ENCODE measurements around the gene SIPA1L3. TPM values are rescaled to one million over a fixed set of nuclear protein-coding genes. Genes with fewer than 3 reads are reported as not detected.
"Not testable (repeated sequence)": the region's sequence is repeated elsewhere in the genome, so short reads cannot be mapped to it uniquely, and the experiment has no call there.

SIPA1L3 gene, protein sequence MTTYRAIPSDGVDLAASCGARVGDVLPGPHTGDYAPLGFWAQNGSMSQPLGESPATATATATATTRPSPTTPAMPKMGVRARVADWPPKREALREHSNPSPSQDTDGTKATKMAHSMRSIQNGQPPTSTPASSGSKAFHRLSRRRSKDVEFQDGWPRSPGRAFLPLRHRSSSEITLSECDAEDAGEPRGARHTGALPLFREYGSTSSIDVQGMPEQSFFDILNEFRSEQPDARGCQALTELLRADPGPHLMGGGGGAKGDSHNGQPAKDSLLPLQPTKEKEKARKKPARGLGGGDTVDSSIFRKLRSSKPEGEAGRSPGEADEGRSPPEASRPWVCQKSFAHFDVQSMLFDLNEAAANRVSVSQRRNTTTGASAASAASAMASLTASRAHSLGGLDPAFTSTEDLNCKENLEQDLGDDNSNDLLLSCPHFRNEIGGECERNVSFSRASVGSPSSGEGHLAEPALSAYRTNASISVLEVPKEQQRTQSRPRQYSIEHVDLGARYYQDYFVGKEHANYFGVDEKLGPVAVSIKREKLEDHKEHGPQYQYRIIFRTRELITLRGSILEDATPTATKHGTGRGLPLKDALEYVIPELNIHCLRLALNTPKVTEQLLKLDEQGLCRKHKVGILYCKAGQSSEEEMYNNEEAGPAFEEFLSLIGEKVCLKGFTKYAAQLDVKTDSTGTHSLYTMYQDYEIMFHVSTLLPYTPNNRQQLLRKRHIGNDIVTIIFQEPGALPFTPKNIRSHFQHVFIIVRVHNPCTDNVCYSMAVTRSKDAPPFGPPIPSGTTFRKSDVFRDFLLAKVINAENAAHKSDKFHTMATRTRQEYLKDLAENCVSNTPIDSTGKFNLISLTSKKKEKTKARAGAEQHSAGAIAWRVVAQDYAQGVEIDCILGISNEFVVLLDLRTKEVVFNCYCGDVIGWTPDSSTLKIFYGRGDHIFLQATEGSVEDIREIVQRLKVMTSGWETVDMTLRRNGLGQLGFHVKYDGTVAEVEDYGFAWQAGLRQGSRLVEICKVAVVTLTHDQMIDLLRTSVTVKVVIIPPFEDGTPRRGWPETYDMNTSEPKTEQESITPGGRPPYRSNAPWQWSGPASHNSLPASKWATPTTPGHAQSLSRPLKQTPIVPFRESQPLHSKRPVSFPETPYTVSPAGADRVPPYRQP (N-terminal part only)
- 6.0 and 13.4 TPM in 2 replicates for total RNA-seq (2014; rRNA removed; shearing (Covaris generic))

DNA sequence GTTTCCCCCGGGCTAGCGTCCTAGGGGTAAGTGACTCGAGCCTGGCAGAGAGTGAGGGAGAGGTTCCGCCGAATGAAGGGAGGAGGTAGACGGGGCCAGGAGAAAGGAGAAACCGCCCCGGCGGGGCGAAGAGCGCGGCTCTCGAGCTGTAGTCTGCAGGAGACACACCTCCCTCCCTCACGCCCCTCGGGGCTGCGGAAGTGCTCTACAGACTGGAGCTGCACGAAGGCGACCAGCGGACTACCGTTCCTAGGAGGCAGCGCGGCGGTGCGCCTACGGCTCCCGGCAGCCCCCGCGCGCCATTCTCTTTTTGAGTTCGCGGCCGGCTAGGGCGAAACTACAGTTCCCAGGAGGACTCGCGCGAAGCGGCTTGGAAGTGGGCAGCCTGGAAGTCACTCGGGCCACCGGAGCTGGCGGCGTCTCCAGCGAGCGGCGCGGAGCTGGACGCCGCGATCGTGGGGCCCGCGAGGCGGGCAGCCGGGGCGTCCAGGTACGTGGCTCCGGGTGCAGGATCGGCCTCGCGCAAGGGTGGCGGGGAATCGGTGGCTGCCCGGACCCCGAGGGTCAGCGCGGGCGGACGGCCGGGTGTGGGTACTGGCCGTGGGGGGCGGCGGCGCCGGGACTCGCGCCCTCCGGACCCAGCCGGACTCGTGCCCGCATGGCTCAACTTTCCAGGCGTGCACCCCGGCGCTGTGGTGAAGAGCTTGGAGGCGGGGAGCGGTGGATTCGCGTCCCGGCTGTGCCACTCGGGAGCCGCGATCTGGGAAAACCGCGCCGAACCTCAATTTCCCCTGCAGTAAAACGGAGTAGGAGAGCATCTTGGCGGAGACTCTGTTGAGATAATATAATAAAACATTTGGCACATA is at the start of gene SIPA1L3:
SIPA1L3 (plus strand) TSS at position 340 of the 866 bp plus-strand sequence. CDS start 174,358 bp downstream, outside the sequence.
- DNase-seq (ENCODE audit: low read depth) = peak; percentile 98

DNA sequence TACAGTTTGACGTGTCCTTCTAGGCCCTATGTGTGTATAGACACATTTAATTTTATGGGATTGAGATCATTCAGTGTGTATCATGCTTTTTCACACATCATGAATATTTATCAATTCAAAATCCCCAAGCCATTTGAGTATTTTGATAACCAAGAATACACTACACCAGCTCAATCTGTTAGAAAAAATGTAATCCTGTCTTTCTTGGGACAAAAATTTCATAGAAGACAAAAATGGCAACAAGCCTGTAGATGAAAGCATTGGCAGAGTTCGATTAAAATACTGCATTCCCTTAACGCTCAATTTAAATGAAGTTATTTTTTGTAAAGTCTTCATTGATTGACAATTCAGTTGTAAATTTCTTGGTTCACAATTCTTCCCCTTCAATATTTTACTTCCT is 42.5 kb upstream of the SIPA1L3 start:
- DNase-seq (ENCODE audit: low read depth) = no peak

DNA sequence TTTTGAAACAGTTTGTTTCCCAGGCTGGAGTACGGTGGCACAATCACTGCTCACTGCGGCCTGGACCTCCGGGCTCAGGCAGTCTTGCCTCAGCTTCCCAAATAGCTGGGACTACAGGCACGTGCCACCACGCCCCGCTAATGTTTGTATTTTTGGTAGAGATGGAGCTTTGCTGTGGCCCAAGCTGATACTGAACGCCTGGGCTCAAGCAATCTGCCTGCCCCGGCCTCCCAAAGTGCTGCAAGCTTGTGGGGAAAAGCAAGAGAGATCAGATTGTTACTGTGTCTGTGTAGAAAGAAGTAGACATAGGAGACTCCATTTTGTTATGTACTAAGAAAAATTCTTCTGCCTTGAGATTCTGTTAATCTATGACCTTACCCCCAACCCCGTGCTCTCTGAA is 41.1 kb upstream of the SIPA1L3 start:
- not testable (repeated sequence) for DNase-seq (ENCODE audit: low read depth)

DNA sequence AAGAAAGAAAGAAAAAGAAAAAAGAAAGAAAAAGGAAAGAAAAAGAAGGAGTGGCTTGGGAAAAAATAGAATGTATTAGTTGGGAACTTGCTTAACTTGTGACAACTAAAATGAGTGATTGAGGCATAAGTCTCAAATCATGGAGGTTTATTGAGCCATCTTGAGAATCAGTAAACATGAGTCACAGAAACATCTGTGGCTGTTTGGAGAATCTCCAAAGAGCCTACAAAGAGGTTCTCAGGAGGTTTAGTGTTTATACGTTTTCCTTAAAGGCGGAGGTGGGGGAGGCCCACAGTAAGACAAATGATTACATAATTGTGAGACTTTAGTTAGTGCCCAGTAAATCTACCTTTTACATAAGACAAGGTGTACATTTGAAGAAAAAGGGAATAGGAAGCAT is 39.2 kb upstream of the SIPA1L3 start:
- DNase-seq (ENCODE audit: low read depth) = no peak

DNA sequence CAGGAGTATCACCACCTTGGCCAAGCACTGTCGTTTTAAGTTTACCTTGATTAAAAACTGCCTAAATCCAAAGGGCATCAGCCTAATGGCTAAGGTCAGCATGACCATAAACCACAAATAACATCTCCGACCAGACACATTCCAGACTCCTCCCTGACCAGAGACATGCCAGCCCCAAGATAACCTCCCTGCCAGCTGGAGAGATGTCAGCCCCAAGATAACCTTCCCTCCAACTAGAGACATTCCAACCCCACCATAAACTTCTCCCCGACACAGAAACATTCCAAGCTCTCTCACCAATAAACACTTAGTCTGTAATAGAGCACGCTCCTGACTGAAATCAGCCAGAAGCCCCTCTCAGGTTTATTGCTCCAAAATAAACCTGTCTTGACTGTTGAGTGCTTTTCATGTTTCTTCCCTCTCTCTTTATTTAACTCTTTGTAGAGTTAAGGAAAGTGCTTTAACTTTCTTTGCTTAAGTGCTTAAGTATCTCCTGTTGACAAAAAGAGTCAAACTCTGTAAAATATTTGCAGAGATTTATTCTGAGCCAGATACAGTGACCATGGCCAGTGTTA is 37.2 kb upstream of the SIPA1L3 start:
- DNase-seq (ENCODE audit: low read depth) = no peak

DNA sequence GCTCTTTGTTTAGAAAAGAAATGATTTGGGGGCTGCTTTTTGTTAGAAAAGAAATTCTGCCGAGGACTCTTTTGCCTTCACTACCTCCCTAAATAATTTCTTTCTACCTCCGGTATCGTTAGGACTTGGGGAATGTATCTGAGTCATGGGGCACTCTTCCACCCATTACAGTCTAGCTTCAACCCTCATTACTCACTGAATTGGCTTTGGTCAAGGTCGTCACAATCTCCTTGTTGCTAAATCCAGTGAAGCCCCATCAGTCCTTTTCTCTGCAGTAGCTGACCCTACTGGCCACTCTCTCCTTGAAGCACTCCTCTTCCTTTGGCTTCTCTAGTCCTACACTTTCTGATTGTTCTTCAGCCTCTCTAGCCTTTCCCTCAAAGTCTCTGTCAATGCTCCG is 34.6 kb upstream of the SIPA1L3 start:
- DNase-seq (ENCODE audit: low read depth) = no peak

DNA sequence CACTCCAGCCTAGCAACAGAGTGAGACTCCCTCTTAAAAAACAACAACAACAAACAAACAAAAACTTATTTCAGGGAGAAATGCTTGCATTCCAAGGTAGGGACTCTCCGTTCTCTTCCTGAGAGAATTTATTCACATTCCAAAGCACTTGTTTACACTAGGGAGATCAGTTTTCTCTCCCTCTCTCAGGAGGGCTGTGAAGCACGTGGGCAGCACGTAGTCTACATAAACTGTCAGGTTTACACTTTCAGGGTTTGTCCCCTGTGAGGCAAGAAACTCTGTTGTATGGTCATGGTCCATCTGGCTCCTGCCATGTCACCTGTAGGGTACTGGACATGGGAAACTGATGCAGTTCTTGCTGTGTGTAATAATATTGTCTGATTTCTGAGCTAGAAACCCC is 32.2 kb upstream of the SIPA1L3 start:
- DNase-seq (ENCODE audit: low read depth) = no peak

DNA sequence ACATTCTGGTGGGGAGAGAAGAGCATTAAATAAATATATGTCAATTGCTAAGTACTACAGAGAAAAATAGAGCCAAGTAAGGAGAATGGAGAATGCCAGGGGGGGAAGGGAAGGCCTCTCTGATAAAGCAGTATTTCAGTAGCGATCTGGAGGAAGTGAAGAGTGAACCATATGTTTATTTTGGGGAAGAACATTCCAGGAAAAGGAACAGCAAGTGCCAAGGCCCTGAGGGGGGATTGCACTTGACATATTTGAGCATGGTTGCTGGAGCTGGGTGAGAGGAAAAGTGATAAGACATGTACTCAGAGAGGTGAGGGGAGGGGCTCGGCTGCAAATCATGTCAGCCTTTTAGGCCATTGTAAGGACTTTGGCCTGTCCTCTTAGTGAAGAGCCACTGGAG is 31.0 kb upstream of the SIPA1L3 start:
- no peak for DNase-seq (ENCODE audit: low read depth)

DNA sequence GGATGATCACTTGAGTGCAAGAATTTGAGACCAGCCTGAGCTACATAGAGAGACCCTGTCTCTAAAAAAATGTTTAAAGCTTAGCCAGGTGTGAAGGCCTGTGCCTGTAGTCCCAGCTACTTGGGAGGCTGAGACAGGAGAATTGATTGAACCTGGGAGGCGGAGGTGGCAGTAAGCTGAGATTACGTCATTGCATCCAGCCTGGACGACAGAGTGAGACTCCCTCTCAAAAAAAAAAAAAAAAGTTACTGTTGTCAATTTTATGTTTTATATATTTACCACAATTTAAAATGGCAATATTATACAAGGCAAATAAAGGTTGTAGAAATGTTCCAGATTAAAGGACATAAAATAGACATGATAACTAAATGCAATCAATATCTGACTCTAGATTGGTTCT is 29.9 kb upstream of the SIPA1L3 start:
- DNase-seq (ENCODE audit: low read depth) = no peak

DNA sequence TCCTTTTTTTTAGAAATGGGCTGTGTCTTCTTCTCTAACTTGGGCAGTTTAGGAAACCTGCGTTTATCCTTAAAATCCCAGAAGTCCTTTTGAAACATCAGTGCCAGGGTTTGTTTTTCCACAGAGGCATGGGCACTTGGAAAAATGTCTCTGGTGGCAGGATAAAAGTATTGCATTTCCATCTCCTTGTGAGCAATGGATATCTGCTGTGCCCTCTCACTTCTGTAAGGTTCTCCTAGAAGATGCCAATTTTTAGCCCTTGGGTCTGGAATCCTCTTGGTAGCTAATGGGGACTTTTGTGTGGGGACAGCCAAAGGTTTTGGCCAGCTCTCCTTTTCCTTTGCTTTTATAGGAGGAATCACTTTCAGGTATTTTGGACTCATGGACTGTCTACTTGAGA is 21.6 kb upstream of the SIPA1L3 start:
- DNase-seq (ENCODE audit: low read depth) = no peak

DNA sequence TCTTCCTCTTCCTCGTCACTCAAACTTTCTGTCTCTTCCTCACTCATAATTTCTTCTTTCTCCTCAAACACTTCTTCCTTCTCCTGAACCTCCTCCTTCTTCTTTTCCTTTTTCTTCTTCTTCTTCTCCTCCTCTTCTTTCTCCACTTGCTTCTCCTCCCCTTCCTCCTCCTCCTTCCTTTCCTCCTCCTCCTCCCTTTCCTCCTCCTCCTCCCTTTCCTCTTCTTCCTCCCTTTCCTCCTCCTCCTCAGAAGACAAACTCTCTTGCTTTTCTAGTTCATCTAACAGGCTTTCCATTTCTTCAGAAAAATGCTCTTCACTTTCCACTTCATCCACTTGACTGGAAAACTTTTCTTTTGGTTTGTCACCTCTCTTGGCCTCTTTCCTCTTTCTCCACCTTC is 20.4 kb upstream of the SIPA1L3 start:
- DNase-seq (ENCODE audit: low read depth) = no peak

DNA sequence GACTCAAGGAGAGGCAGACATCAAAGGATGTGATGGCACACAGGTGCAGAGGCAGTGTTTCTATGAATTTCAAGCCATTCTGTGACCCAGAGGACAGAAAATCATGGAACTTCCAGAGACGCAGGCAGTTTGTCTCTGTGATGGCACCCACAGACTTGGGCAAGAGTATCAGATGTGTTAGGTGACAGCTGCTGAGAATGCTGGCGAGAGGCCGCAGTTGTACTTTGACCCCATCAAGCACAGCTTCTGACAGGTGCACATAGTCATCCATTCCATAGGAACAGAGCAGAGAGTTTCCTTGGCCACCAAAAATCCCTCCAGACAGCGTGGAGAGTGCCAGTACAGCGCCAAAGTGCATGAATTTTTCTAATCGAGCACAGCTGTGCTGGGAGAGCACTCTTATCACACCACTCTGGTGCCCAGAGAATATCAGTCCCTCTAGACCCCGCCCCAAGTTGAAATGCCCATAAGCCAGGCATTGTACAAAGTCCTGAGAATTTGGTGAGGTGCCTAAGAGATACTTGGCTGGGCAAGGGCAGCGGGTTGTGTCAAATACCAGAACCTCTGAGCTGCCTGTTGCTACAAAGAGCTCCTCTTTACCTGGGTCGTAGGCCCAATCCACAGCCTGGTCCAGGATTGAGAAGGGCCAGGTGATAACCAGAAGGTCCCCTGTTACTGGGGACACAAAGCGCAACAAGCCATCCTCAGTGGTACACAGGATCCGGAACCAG is 13.0 kb upstream of the SIPA1L3 start:
- no peak for DNase-seq (ENCODE audit: low read depth)

DNA sequence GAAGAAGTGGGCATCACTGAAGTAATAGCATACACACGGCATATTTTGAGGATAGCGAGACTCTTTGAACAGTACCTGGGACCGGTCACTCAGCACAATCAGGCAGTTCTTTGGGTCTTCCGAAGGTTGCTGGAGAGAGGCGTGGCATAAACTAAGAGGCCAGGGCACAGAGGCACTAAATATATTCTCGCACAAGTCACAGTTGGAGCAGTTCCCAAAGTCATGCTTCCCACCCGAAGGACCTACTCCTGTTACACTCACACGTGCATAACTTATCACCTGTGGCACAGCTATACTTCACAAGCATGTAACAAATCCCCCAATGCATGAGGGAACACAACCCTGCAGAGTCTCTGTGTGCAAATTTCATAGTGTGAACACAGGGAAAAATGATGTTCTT is 10.8 kb upstream of the SIPA1L3 start:
- no peak for DNase-seq (ENCODE audit: low read depth)

DNA sequence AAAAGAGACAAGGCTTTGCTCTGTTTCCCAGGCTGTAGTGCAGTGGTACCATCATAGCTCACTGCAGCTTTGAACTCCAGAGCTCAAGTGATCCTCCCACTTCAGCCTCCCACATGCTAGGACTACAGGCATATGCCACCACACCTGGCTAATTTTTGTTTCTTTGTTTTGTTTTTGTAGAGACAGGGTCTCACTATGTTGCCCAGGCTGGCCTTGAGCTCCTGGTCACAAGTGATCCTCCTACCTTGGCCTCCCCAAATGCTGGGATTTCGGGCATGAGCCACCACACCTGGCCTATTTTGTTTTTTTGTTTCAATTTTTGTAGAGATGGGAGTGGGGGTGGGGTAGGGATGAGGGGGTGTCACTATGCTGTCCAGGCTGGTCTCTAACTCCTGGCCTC is 7.6 kb upstream of the SIPA1L3 start:
- no peak for DNase-seq (ENCODE audit: low read depth)

DNA sequence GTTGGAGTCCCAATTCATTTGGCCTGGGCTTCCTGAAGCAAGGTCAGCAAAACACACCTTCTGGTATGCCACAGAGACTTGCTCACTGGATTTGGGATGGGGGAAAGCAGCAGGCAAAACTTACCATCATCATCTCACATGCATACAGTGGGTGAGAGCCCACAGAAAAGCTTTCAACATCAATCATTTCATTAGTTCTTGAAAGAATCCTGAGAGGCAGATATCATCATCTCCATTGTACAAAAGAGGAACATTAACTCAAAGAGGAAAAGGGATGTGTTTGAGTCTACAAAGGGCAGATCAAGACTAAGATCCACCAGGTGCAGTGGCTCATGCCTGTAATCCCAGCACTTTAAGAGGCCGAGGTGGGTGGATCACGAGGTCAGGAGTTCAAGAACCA is 7.0 kb upstream of the SIPA1L3 start:
- DNase-seq (ENCODE audit: low read depth) = no peak

DNA sequence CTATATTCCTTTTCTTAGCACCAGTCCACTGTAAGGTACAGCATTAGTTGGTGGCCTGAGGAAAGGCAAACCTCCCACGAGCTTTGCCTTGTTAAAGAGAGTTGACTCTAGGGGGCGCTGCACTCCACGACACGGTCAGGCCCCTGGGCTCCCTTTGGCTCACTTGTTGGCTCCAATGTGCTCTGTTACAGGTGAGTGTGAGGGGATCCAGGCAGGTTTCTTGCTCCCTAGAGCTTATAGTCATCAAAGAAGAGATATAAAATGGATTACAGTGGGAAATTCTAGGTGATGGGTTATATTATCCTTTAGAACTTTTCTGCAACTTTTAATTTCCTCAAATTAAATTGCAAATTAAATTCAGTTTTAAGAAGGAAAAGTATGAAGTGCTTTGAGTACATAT is 4.3 kb upstream of the SIPA1L3 start:
- peak; percentile 76 for DNase-seq (ENCODE audit: low read depth)

DNA sequence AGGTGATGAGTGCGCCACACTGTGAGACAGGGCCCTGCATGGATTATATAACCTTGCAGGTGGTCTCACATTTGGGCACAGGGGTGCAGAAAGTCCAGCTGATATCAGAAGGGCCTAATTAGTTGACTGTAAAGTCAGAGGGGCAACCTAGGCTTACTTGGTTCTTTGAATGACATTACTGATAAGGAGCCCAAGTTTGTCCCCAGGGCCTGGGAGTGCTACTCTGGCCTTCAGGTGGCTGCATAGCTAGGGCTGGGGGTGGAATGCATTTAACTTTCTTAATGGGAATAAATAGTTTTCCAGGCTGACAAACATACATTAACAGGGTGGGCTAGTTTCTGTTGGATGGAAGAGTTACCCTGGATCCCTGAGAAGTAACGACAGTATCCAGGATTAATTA is 3.9 kb upstream of the SIPA1L3 start:
- DNase-seq (ENCODE audit: low read depth) = no peak

DNA sequence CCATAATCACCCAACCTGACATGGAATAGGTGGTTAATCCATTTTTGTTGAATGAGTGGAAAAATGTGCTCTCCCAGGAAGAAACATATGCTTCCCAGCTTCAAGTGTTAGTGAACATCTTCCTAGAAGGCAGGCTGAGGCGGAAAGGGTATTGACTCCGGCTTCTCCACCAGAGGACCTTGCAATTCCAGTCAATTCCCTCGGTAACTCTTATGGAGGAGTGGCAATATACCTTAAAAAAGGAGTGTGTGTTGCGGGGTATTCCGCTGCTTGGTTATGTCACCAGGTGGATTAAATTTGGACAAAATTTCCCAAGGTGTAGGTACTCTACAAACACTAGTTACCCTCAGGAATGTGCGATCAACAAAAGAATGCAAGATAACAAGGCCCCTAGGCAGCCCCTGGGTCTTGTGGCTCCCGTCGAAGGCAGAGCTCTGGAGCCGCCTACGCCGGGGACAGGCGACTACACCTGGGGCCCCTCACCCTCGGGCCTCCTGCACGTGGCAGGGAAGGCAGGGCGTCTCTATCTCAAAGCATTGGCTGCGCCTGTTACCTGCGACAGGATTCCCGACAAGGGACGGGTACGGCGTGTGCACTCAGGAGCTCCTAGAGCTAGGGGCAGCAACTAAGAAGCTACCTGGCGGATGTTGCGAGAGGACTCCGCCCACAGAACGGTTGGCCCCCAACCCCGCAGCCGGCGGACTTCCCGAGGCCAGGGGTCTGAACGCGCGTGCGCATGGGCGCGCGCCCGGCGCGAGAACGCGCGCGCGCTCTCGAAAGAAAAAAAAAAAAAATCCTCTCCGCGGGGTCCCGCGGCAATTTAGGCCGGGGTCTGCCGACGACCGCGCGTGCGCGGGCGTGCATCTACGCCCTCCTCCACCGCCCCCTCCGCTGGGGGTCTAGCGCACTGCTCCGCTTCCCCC is 801 bp upstream of the SIPA1L3 start, which contains the start of gene WDR87:
WDR87 (minus strand) TSS at position 649 of the 923 bp plus-strand sequence. CDS start 8,355 bp downstream, outside the sequence.
- DNase-seq (ENCODE audit: low read depth) = peak; percentile 41
